AG09309 (cell line): ENCODE measurements around the gene INSRR.

Source experiments
- DNase-seq: peaks from one replicate; pipeline ENCODE4 v3.0.0-alpha.2; 2010; ENCODE audit warnings: low read depth
- H3K4me3 ChIP-seq: 2 replicates; pipeline ENCODE4 v1.5.1; 2011; ENCODE audit warnings: mild to moderate bottlenecking, low read depth, low read length, moderate library complexity; ENCODE audit not compliant: control insufficient read depth
- TF ChIP-seq, protein P1 (sequence below): IDR thresholded peaks from 2 replicates; pipeline ENCODE4 v1.5.1; 2011; ENCODE audit warnings: mild to moderate bottlenecking, low read depth, low read length, inconsistent platforms; ENCODE audit not compliant: insufficient read depth, control insufficient read depth; ENCODE audit errors: missing control alignments

INSRR gene

DNA sequence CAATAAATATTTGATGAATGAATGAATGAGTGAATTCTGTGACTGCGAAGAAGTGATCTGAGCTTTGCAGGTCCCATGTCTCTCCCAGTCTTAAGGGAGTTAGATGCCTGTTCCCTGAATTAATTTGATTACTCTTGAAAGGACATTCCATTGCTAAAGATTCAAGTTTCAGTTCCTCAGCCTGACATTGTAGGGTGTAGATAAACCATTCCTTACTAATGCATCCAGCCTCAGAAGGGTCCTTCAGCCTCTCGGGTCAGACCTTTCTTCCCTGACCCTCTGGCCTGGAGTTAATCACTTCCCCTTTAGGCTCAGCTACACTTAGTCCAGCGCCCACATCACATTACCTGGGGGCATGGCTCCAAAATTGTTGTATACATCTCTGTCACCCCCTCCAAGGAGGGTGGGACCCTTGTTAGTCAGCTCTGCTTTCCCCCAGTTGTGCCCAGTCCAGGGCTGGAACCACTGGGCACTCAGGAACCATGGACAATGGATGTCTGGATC is 2.6 kb downstream of the INSRR start:
- DNase-seq = no peak
- TF ChIP-seq, protein P1, sequence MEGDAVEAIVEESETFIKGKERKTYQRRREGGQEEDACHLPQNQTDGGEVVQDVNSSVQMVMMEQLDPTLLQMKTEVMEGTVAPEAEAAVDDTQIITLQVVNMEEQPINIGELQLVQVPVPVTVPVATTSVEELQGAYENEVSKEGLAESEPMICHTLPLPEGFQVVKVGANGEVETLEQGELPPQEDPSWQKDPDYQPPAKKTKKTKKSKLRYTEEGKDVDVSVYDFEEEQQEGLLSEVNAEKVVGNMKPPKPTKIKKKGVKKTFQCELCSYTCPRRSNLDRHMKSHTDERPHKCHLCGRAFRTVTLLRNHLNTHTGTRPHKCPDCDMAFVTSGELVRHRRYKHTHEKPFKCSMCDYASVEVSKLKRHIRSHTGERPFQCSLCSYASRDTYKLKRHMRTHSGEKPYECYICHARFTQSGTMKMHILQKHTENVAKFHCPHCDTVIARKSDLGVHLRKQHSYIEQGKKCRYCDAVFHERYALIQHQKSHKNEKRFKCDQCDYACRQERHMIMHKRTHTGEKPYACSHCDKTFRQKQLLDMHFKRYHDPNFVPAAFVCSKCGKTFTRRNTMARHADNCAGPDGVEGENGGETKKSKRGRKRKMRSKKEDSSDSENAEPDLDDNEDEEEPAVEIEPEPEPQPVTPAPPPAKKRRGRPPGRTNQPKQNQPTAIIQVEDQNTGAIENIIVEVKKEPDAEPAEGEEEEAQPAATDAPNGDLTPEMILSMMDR = no peak

DNA sequence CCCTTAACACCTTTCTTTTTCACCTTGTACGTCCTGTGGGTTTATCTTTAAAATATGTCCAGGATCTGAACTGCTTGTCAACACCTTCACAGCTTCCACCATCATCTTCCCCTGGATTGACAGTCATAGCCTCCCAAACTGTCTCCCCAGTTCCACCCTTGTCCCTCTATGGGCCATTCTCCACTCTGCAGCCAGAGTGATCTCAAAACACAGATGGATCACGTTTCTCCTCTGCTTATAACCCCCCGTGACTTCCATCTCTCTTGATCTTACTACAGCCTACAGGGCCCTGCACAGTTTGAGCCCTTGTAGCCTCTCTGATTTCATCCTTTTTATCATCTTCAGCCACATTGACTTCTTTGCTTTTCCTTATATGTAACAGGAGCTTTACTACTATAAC is 4.3 kb downstream of the INSRR start:
- H3K4me3 ChIP-seq = no peak overlapping the region
- TF ChIP-seq, protein P1 = no peak
- DNase-seq = no peak

More for the DNA sequence above, 2.6 kb downstream of the INSRR start:
- H3K4me3 ChIP-seq = no peak overlapping the region

DNA sequence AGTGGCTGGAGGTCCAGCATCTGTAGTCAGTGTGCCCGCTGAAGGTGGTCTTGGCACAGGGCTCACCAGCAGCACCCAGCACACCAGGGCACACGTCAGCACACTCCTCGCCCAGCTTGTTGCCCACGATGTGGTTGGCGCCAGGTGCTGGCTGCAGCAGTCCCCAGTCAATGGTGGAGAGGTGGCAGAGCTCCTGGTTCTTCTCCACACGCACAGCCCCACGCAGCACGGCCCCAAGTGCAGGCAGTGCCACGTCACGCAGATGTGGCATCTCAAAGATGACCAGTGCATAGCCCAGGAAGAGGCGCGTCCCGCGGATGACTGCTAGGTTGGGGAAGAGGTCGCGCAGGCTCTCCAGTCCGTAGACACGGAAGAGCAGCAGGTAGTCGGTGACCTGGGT is 5.2 kb downstream of the INSRR start:
- TF ChIP-seq, protein P1 = no peak
- no peak overlapping the region for H3K4me3 ChIP-seq
- DNase-seq = no peak

DNA sequence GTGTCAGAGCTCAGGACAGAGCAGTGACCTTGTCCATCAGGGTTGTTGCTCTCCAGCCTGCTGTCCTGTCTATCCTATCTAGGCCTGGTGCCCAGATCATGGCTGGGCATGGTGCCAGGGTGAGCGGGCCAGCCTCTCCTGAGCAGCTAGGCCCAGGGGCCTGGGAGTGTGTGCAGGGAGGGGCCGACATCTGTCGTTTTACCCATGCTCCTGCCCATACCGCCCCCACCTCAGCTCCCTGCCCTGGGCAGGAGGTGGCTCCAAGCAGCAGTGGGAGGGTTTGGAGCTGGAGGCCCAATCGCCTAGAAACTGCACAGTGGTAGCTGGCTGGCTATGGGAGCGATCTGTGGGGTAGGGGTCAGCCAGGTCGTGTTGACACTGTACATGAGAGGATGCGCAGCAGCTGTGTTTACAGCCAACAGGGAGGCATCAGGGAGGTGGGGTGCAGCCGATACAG is 6.5 kb downstream of the INSRR start:
- DNase-seq = no peak
- TF ChIP-seq, protein P1 = no peak
- H3K4me3 ChIP-seq = no peak overlapping the region

DNA sequence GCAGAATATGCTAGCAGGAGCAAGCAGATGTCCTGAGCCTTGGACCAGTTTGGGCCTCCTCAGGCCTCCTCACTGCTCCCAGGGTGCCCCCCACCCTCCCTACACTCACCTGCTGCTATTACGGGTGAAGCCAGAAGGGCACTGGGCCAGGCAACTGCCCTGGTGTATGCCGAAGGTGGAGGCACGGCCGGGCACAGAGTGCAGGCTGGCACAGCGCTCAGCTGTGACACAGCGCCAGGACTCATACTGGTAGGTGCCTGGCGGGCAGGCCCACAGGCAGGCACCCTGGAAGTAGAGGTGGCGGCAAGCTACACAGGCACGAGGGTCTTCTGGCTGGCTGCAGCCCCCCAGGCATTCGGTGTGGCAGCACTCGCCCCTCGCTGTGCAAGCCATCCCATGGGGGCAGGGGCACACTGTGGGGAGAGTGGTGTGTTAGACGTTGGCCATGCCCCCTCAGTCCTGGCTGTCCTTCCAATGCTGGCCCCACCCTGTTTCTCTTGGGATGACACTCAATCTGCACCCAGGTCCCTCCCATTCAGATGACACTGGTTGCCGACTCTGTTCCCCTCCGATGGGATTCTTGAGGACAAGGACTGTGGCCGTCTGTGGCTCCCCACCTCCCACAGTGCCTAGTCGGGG is 7.0 kb downstream of the INSRR start:
- DNase-seq = no peak
- TF ChIP-seq, protein P1 = no peak
- no peak overlapping the region for H3K4me3 ChIP-seq

DNA sequence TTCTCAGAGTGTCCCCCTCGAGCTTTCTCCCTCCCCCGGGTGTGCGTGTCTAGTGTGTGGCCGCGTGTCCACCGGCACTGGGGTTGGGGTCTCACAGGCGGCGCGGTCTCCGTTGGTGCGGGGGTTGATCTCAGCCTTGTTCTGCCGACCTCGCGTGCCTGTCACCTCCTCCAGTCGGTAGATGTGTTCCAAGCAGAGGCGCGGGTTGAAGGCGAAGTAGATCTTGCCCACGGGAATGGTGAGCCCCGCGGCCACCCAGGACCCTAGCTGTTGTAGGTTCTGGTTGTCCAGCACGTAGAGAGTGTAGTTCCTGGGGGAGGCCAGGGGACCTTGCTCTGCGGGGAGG is 9.8 kb downstream of the INSRR start:
- no peak overlapping the region for H3K4me3 ChIP-seq
- DNase-seq = no peak
- TF ChIP-seq, protein P1 = no peak

DNA sequence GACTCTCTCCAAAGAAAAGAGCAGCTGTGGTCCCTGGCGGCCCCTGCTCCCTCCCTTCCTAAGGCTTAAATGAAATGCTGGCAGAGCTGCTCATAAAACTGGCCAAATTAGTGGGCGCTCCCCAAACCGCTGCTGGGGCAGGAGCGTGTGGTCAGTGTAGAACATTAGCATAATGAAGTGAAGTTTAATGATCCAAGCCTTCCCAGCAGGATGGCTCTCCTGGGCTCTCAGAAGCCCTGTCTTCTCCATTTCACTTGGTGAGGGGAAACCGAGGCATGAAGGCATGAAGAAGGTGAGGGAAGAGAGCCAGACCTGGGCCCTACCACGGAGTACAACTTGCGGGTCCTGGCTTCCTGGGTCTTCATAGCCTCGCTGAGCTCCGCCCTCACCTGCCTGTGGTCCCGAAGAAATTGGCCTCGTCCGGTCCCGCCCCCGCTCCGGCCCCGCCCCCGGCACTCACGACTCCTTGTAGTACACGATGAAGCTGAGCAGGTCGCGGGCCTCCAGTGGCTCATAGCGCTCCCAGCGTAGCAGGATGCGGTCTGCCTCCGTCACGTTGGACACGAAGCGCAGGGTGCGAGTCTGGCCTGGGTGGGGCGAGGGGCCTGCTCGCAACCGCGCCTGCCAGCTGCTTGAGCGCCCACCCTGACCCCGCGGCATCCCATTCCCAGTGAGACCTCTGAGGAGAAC is 10.3 kb downstream of the INSRR start:
- no peak overlapping the region for H3K4me3 ChIP-seq
- TF ChIP-seq, protein P1 = no peak
- no peak for DNase-seq
